ENCODE results near the gene CHMP4B.

GRCh38 chr20:33884633-33885032, 73.5 kb downstream of the CHMP4B start:
- TF ChIP-seq POLR2A (IDR thresholded peaks at IDR 0.05) = no peak
- no peak for TF ChIP-seq CTCF (IDR thresholded peaks at IDR 0.05)
- no peak for TF ChIP-seq EP300 (IDR thresholded peaks at IDR 0.05)
- TF ChIP-seq POLR2AphosphoS5 (IDR thresholded peaks at IDR 0.05) = no peak
